22Rv1 (cell line): ENCODE results near the gene CFAP92.

Experiments used
- CTCF ChIP-seq: fragments of 450-650 bp; IDR thresholded peaks from 2 replicates; pipeline ENCODE4 v1.5.1; 2017; ENCODE audit warnings: mild to moderate bottlenecking
- ZFX ChIP-seq: fragments of 450-650 bp; IDR thresholded peaks from 2 replicates; pipeline ENCODE4 v1.6.1; 2017; ENCODE audit warnings: antibody characterized with exemption, borderline replicate concordance

GRCh38 chr3:129038121-129038855, 44.4 kb upstream of the CFAP92 start:
- TF ChIP-seq CTCF (no peak), ZFX (no peak)
